ENCODE results near the gene TNNI3. TPM values are rescaled to one million over a fixed set of nuclear protein-coding genes. Genes with fewer than 3 reads are reported as not detected.
"Not testable (repeated sequence)": the region's sequence is repeated elsewhere in the genome, so short reads cannot be mapped to it uniquely, and the experiment has no call there.

Gene TNNI3
- total RNA-seq, 1 donor from 2014 or later, result not detected

- intact Hi-C loops (cut with DNase I), result no loop called here
- peaks cover 3 to 6% of the 10 kb centered on the region in 2 donors for H3K4me1 ChIP-seq
- H3K27me3 ChIP-seq, result peaks cover 38% of the 10 kb centered on the region
These were observed 17.0 kb upstream of the TNNI3 start for GRCh38 chr19:55174425-55175116.

GRCh38 chr19:55173714-55174409 is 16.3 kb upstream of the TNNI3 start:
- peak overlapping the region; percentile 48 to 54 for H3K4me3 ChIP-seq

More at GRCh38 chr19:55174425-55175116, 17.0 kb upstream of the TNNI3 start:
- no peak for DNase-seq (ENCODE audit: low spot score in 2 of 2)
- H3K36me3 ChIP-seq, result no peaks in the 10 kb centered on the region
- no peak overlapping the region for H3K4me3 ChIP-seq
- H3K9me3 ChIP-seq, result no peaks in the 10 kb centered on the region
- no peak overlapping the region for H3K27ac ChIP-seq
- TF ChIP-seq CTCF (IDR thresholded peaks at IDR 0.05), result no peak

GRCh38 chr19:55173186-55173713 is 15.7 kb upstream of the TNNI3 start:
- Histone ChIP-seq H3K36me3 (no peaks in the 10 kb centered on the region), H3K4me1 (peaks cover 0 to 6% of the 10 kb centered on the region in 2 donors), H3K27ac (no peak overlapping the region), H3K27me3 (peaks cover 39% of the 10 kb centered on the region), H3K4me3 (peak overlapping the region; percentile 48 to 54), H3K9me3 (no peaks in the 10 kb centered on the region)
- intact Hi-C loops (cut with DNase I), result no loop called here
- no peak for TF ChIP-seq CTCF (IDR thresholded peaks at IDR 0.05)
- DNase-seq (ENCODE audit: low spot score in 2 of 2), result no peak

More at GRCh38 chr19:55173714-55174409, 16.3 kb upstream of the TNNI3 start:
- H3K27me3 ChIP-seq, result peaks cover 34% of the 10 kb centered on the region
- TF ChIP-seq CTCF (IDR thresholded peaks at IDR 0.05), result no peak
- H3K9me3 ChIP-seq, result no peaks in the 10 kb centered on the region
- peaks cover 0 to 6% of the 10 kb centered on the region in 2 donors for H3K4me1 ChIP-seq
- H3K27ac ChIP-seq, result no peak overlapping the region
- no peak for DNase-seq (ENCODE audit: low spot score in 2 of 2)
- H3K36me3 ChIP-seq, result no peaks in the 10 kb centered on the region
- intact Hi-C loops (cut with DNase I), result no loop called here

GRCh38 chr19:55172741-55173140 is 15.2 kb upstream of the TNNI3 start:
- Histone ChIP-seq H3K27me3 (peaks cover 36% of the 10 kb centered on the region), H3K4me3 (no peak overlapping the region), H3K36me3 (no peaks in the 10 kb centered on the region), H3K9me3 (no peaks in the 10 kb centered on the region), H3K27ac (no peak overlapping the region), H3K4me1 (peaks cover 0 to 6% of the 10 kb centered on the region in 2 donors)
- no peak for DNase-seq (ENCODE audit: low spot score in 2 of 2)
- TF ChIP-seq CTCF (IDR thresholded peaks at IDR 0.05), result no peak
- intact Hi-C loops (cut with DNase I), result no loop called here

GRCh38 chr19:55172318-55172717 is 14.8 kb upstream of the TNNI3 start:
- H3K27ac ChIP-seq; H3K9me3 ChIP-seq; H3K36me3 ChIP-seq; intact Hi-C loops (cut with DNase I); DNase-seq (ENCODE audit: low spot score in 2 of 2); H3K4me3 ChIP-seq; H3K4me1 ChIP-seq: not testable (repeated sequence)
- H3K27me3 ChIP-seq, result peaks cover 41% of the 10 kb centered on the region

GRCh38 chr19:55171440-55171839 is 13.9 kb upstream of the TNNI3 start:
- no peak for DNase-seq (ENCODE audit: low spot score in 2 of 2)
- TF ChIP-seq CTCF (IDR thresholded peaks at IDR 0.05), result no peak
- intact Hi-C loops (cut with DNase I), result no loop called here
- Histone ChIP-seq H3K36me3 (no peaks in the 10 kb centered on the region), H3K9me3 (no peaks in the 10 kb centered on the region), H3K27ac (no peak overlapping the region), H3K27me3 (peaks cover 49% of the 10 kb centered on the region), H3K4me3 (no peak overlapping the region), H3K4me1 (peaks cover 0 to 6% of the 10 kb centered on the region in 2 donors)
